Keratinocyte (primary cell): ENCODE measurements around the gene UROC1. TPM values are rescaled to one million over a fixed set of nuclear protein-coding genes. Genes with fewer than 3 reads are reported as not detected.

Source experiments
- DNase-seq: peaks from one replicate; pipeline ENCODE4 v3.0.0-alpha.2; 2011; ENCODE audit warnings: low read depth, missing footprints, low spot score
- FAIRE-seq: peaks from 2 replicates; lab custom pipeline; 2011; peaks lifted over from hg19 to GRCh38; lab: Jason Lieb, UNC
- H2AFZ ChIP-seq: 2 replicates; pipeline ENCODE4 v1.6.0; 2012; ENCODE audit warnings: low read length, control low read depth, inconsistent platforms; ENCODE audit not compliant: control insufficient read depth
- H3K27ac ChIP-seq: 2 replicates; pipeline ENCODE4 v1.5.1; 2011; ENCODE audit warnings: low read length; ENCODE audit not compliant: control insufficient read depth, insufficient read depth
- H3K27me3 ChIP-seq: 3 replicates; pipeline ENCODE4 v1.6.0; 2011; ENCODE audit warnings: low read length; ENCODE audit not compliant: control insufficient read depth, insufficient read depth; ENCODE audit errors: extremely low read depth
- H3K36me3 ChIP-seq, 2 experiments: 2 replicates in 1 of 2; 3 replicates in 1 of 2; pipeline ENCODE4 v1.5.1; 2011; ENCODE audit warnings: low read length in 2 of 2, mild to moderate bottlenecking in 1 of 2; ENCODE audit not compliant: control insufficient read depth in 2 of 2, insufficient read depth in 2 of 2; ENCODE audit errors: extremely low read depth in 1 of 2
- H3K4me1 ChIP-seq: 3 replicates; pipeline ENCODE4 v1.5.1; 2011; ENCODE audit warnings: low read length; ENCODE audit not compliant: control insufficient read depth, insufficient read depth; ENCODE audit errors: extremely low read depth
- H3K4me2 ChIP-seq: 3 replicates; pipeline ENCODE4 v1.6.0; 2011; ENCODE audit warnings: low read depth, low read length; ENCODE audit not compliant: control insufficient read depth, insufficient read depth; ENCODE audit errors: extremely low read depth
- H3K4me3 ChIP-seq, 3 experiments: fragments of 200-600 bp in 1 of 3; sonication (generic) in 1 of 3; 2 replicates in 2 of 3; 3 replicates in 1 of 3; pipeline ENCODE4 v1.5.1; 2011 to 2016; ENCODE audit warnings: low read length in 3 of 3, mild to moderate bottlenecking in 3 of 3, control low read depth in 2 of 3, inconsistent platforms in 1 of 3, low read depth in 1 of 3, mixed read lengths in 1 of 3, mixed run types in 1 of 3, moderate library complexity in 1 of 3; ENCODE audit not compliant: control insufficient read depth in 2 of 3, insufficient read depth in 2 of 3; ENCODE audit errors: extremely low read depth in 1 of 3
- H3K79me2 ChIP-seq: 2 replicates; pipeline ENCODE4 v1.6.0; 2012; ENCODE audit warnings: low read length; ENCODE audit not compliant: control insufficient read depth, insufficient read depth
- H3K9ac ChIP-seq: 3 replicates; pipeline ENCODE4 v1.6.0; 2011; ENCODE audit warnings: low read length; ENCODE audit not compliant: control insufficient read depth, insufficient read depth; ENCODE audit errors: extremely low read depth
- H3K9me1 ChIP-seq: 3 replicates; pipeline ENCODE4 v1.6.0; 2011; ENCODE audit warnings: low read length; ENCODE audit not compliant: control insufficient read depth, insufficient read depth; ENCODE audit errors: extremely low read depth
- H3K9me3 ChIP-seq: 2 replicates; pipeline ENCODE4 v1.5.1; 2012; ENCODE audit warnings: low read depth, low read length; ENCODE audit not compliant: control insufficient read depth
- H4K20me1 ChIP-seq: 3 replicates; pipeline ENCODE4 v1.6.0; 2011; ENCODE audit warnings: low read length; ENCODE audit not compliant: control insufficient read depth, insufficient read depth; ENCODE audit errors: extremely low read depth
- EZH2 ChIP-seq: IDR thresholded peaks from one replicate; pipeline ENCODE4 v1.6.1; 2012; ENCODE audit warnings: inconsistent platforms, mild to moderate bottlenecking, low read length, moderate library complexity
- dilution Hi-C: fragments of 300-500 bp; cut with MboI; formaldehyde crosslinking; loops from one replicate; pipeline ENCODE4 v1.7.0; 2020; ENCODE audit warnings: low sequenced_read_pairs; ENCODE audit not compliant: extremely low pct_ligation_motif_present
- polyA plus RNA-seq, 5 experiments: library from polyadenylated mRNA; depleted of rRNA in 3 of 5; stranded (reverse) in 3 of 5; stranded (forward) in 1 of 5; unstranded in 1 of 5; fragments of >200 nt; gene quantifications; 1 replicate in 1 of 5; 2 replicates in 3 of 5; 3 replicates in 1 of 5; pipeline versions ENCODE4 v1.2.1 to v1.2.3, GENCODE V29; 2011 to 2012; ENCODE audit warnings: missing spikeins in 2 of 5, low read depth in 1 of 5, low replicate concordance in 1 of 5
- TF ChIP-seq, protein P1 (sequence below), 3 experiments: IDR thresholded peaks in 1 of 3; conservative IDR thresholded peaks in 1 of 3; optimal IDR thresholded peaks in 1 of 3; 2 replicates in 2 of 3; 3 replicates in 1 of 3; pipeline versions ENCODE3 to v1.5.1; 2011; ENCODE audit warnings: low read length in 3 of 3, mild to moderate bottlenecking in 3 of 3, moderate library complexity in 2 of 3, control low read depth in 1 of 3, inconsistent platforms in 1 of 3; ENCODE audit not compliant: insufficient read depth in 2 of 3; ENCODE audit errors: extremely low read depth in 1 of 3

Gene UROC1
- polyA plus RNA-seq, 1 donor (not counting 4 experiments of a cell fraction or from before 2014, with no cell fraction given) = not detected

DNA sequence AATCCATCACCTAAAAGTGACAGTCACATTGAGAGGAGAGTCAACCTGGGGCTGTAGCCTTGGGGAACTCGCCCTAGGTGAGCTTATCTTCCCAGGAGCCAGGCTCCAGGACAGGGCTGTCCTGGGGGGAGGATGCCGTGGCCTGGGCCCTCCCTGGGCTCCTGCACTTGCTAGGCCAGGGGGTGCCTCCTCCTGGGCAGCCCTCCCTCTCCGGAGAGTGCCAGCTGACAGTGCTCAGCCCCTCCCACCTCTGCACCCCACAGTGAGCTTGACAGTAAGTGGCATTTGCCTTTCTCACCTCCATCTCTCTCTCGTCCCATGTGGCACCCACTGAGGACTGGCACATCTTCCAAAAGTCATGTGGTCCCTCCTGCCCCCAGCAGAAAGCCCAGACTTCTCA is 19.1 kb downstream of the UROC1 start:
- Histone ChIP-seq H3K9me3 (no peaks in the 10 kb centered on the region), H4K20me1 (no peaks in the 10 kb centered on the region), H3K9ac (no peak overlapping the region), H3K27ac (no peak overlapping the region), H3K4me3 (no peak overlapping the region), H3K79me2 (no peaks in the 10 kb centered on the region), H3K27me3 (peaks cover 4% of the 10 kb centered on the region), H3K36me3 (no peaks in the 10 kb centered on the region), H2AFZ (no peak overlapping the region), H3K9me1 (no peaks in the 10 kb centered on the region), H3K4me1 (no peaks in the 10 kb centered on the region), H3K4me2 (no peak overlapping the region)
- DNase-seq = no peak
- dilution Hi-C loops = no loop called here
- TF ChIP-seq, protein P1, sequence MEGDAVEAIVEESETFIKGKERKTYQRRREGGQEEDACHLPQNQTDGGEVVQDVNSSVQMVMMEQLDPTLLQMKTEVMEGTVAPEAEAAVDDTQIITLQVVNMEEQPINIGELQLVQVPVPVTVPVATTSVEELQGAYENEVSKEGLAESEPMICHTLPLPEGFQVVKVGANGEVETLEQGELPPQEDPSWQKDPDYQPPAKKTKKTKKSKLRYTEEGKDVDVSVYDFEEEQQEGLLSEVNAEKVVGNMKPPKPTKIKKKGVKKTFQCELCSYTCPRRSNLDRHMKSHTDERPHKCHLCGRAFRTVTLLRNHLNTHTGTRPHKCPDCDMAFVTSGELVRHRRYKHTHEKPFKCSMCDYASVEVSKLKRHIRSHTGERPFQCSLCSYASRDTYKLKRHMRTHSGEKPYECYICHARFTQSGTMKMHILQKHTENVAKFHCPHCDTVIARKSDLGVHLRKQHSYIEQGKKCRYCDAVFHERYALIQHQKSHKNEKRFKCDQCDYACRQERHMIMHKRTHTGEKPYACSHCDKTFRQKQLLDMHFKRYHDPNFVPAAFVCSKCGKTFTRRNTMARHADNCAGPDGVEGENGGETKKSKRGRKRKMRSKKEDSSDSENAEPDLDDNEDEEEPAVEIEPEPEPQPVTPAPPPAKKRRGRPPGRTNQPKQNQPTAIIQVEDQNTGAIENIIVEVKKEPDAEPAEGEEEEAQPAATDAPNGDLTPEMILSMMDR (optimal IDR thresholded peaks at IDR 0.05 in 1 of 3, IDR thresholded peaks at IDR 0.05 in 1 of 3, conservative IDR thresholded peaks at IDR 0.05 in 1 of 3; ENCODE audit: extremely low read depth in 1 of 3, insufficient read depth in 2 of 3, low read length in 3 of 3) = no peak
- no peak for TF ChIP-seq EZH2
- FAIRE-seq = no peak

GRCh38 chr3:126497956-126498355 is 19.6 kb downstream of the UROC1 start:
- no peak overlapping the region for H3K9ac ChIP-seq

More at GRCh38 chr3:126497956-126498355, 19.6 kb downstream of the UROC1 start:
- no peaks in the 10 kb centered on the region for H3K79me2 ChIP-seq
- no peaks in the 10 kb centered on the region for H3K36me3 ChIP-seq
- H4K20me1 ChIP-seq = no peaks in the 10 kb centered on the region
- no peaks in the 10 kb centered on the region for H3K9me3 ChIP-seq
- dilution Hi-C loops = no loop called here
- H3K4me2 ChIP-seq = no peak overlapping the region
- DNase-seq (no peak), FAIRE-seq (no peak)
- no peak for TF ChIP-seq EZH2
- TF ChIP-seq, protein P1 (optimal IDR thresholded peaks at IDR 0.05 in 1 of 3, IDR thresholded peaks at IDR 0.05 in 1 of 3, conservative IDR thresholded peaks at IDR 0.05 in 1 of 3; ENCODE audit: extremely low read depth in 1 of 3, insufficient read depth in 2 of 3, low read length in 3 of 3) = no peak
- no peak overlapping the region for H3K4me3 ChIP-seq
- no peaks in the 10 kb centered on the region for H3K27me3 ChIP-seq
- no peak overlapping the region for H2AFZ ChIP-seq
- H3K9me1 ChIP-seq = no peaks in the 10 kb centered on the region
- H3K4me1 ChIP-seq = no peaks in the 10 kb centered on the region
- H3K27ac ChIP-seq = no peak overlapping the region
